GM19238 (cell line): ENCODE measurements around the gene TRIM28.

Experiments used
- DNase-seq: peaks from one replicate; pipeline ENCODE4 v3.0.0; 2011; ENCODE audit warnings: low spot score; ENCODE audit not compliant: insufficient read length

The TRIM28 gene

DNA sequence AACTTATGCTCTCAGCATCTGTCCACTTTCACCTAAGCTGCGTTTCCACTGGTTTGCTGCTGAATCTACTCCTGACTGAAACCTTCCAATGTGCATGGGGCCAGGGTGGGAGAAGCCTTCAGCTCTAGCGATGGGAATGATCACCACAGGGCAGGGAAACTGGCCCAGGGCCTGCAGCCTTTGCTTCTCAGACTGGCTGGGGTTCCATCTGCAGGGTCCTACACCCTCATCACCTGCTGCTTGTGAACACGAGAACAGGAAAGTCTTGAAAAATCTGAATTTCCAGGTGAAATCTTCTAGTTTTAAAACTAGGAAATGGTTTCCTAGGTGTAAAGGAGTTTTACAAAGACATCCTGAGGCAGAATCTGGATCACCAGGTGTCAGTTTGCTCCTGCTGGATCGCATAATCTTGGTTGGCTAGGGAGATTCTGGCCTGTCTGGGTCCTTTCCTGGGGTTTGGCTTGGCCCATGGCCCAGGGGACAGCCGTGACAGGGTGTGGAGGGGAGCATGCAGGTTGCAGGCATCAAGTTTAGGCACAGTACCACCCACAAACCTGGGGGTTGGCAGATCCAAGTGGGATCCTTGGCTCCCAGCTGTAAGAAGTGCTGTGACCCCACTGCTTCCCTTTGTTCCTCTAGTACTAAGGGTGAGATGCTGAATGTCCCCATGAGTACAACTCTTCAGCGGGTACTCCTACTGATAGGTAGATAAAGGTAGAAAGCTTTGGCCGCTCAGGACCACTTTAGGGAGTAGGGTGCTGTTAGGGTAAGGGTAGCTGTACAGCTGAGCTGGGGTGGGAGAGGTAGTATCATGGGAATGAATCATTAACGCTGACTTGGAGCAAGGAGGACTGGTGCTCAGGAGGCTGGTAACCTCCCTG lies 16.4 kb downstream of the TRIM28 start:
- no peak for DNase-seq

DNA sequence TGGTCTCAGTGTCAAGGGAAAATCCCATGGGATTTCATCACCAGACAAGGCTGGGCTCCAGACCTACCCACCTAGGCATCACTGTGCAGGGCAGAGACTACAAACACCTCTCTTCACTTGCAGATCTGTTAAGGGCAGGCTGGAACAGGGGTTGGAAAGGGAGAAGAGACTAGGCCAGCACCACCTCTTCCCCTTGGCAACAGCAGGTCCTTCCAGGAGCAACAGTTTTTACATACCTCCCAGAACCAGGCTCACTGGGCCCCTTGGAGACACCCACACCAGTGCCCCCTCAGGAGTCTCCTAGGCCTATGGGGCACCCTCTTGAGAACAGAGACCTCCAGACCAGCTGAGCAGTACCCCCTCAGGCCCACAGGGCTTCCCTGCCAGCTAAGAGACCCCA lies 17.1 kb downstream of the TRIM28 start:
- DNase-seq = no peak

GRCh38 chr19:58561373-58562121 lies 17.7 kb downstream of the TRIM28 start:
- DNase-seq = no peak

GRCh38 chr19:58562122-58563033 lies 18.5 kb downstream of the TRIM28 start:
- no peak for DNase-seq

GRCh38 chr19:58563034-58563573 lies 19.2 kb downstream of the TRIM28 start:
- DNase-seq = no peak

DNA sequence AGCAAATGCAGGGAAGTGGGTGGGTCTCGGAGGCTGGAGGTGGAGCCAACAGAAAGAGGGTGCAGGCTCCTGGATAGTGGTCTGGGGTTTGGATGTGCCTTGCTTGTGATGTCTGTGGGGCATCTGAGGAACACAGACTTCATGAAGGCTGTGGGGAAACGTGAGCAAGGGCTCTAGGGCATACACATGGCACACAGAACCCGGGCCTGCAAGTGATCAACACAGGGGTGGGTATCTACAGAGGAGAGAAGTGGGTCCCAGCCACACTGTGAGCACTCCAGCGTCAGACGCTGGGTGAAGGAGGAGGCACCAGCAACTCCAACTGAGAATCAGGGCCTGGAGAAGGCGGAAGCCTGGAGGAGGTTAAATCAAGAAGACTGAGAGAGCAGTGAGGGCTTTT lies 20.0 kb downstream of the TRIM28 start:
- DNase-seq = no peak

DNA sequence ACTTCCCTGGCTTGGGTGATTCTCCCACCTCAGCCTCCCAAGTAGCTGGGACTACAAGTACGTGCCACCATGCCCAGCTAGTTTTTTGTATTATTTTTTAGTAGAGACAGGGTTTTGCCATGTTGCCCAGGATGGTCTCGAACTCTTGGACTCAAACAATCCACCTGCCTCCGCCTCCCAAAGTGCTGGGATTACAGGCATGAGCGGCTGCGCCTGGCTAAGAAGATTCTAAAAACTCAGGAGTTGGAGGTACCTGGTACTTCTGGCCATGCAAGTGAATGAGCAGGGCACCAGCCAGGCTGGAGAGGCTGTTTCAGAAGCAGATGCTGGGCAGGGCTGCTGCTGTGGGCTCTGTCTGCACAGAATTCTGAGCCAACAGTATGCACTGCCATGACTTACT lies 23.1 kb downstream of the TRIM28 start:
- DNase-seq = no peak

DNA sequence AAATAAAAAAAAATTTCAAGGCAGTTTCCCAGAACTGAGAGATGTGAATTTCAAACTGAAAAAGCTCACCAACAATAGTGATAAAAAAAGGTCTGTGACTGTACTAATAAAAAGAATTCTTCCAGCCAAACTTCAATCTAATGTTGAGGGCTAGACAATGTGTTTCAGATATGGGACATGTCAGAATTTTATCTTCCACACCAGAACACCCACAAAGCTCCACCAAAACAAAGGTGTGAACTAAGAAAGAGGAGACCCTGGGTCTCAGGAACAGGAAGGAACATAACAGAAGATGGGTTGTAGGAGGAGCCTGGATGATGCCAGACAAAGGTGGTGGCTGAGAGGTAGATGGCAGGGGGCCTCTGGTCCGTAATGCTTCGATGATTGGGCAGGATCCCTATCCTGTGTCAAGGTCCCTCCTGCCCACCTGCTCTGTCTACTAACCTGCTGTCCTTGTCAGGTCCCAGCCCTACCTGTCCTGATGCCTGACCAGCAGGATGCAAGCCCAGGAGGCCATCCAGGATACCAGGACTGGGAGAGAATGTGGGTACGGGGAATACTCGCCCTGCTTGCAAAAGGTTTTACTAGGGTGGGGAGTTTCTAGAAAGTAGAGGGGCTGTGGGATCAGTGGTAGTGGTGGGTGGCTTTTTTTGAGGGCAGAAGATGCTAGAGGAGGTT lies 24.7 kb downstream of the TRIM28 start:
- no peak for DNase-seq

DNA sequence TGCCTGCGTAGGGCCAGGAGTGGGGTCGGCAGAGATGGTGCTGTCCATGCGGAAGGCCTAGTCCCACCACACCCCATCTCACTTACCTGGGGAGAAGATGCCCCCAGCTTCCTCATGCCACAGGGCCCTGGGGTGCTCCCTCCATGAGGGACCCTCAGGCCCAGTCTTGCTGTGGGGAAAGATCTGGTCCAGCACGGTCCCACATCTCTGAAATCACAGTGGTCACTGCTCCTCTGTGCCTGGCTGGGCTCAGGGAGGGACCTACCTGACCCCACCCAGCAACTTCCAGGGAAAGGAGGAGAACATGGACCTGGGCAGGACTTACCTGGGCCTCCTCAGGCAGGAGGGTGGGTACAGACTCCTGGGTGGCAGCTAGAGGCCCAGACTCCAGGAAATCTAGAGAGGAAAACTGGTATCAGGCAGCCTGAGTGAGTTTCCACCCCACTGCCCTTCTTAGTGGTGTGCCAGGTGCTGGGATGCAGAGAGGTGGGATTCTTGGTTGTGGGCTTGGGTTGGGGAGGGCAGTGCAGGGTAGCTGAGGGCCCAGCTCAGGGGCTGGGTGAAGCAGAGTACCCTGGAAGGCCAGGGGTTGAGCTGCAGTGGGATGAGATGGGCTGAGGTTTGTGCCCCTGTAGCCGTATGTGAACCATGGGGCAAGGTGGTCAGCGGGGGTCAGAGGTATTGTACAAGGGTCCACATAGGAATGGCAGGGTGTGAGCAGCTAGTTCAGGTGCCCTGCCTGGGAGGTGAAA lies 25.5 kb downstream of the TRIM28 start:
- no peak for DNase-seq

- no peak for DNase-seq
Observed at GRCh38 chr19:58569943-58570670, 26.2 kb downstream of the TRIM28 start.

- no peak for DNase-seq
Observed at GRCh38 chr19:58570770-58571574, 27.1 kb downstream of the TRIM28 start.

- DNase-seq = no peak
Observed at GRCh38 chr19:58571575-58571947, 27.7 kb downstream of the TRIM28 start.

GRCh38 chr19:58572026-58572817 lies 28.4 kb downstream of the TRIM28 start:
- no peak for DNase-seq

GRCh38 chr19:58572818-58573657 lies 29.2 kb downstream of the TRIM28 start, which contains the start of gene MZF1:
Gene MZF1 (minus strand): TSS chr19:58573335. CDS start chr19:58571389, 1,946 bp downstream.
- DNase-seq = peak; percentile 97

GRCh38 chr19:58573658-58574164 lies 29.8 kb downstream of the TRIM28 start:
- DNase-seq = no peak
